Ovary (tissue), 9 donors: ENCODE data around the gene PAK4. TPM values are rescaled to one million over a fixed set of nuclear protein-coding genes. Genes with fewer than 3 reads are reported as not detected.
A peak's percentile ranks its signal among the peaks of the same experiment; 100 is the strongest.

Experiments
- DNase-seq, 5 donors: peaks; one replicate each; pipeline ENCODE4 v3.0.0-alpha.2; 2019 to 2020
- H3K27ac ChIP-seq, 2 donors: fragments of 200-600 bp; one replicate each; pipeline versions ENCODE4 v1.5.1 to v1.8.0; 2019 to 2022
- H3K27me3 ChIP-seq: fragments of 200-600 bp; one replicate; pipeline ENCODE4 v1.8.0; 2022
- H3K36me3 ChIP-seq: fragments of 200-600 bp; sonication (generic); one replicate; pipeline ENCODE4 v1.5.1; 2019
- H3K4me1 ChIP-seq: one replicate; pipeline ENCODE4 v1.8.1; 2013; ENCODE audit warnings: mild to moderate bottlenecking, moderate library complexity; ENCODE audit not compliant: insufficient read depth
- H3K4me3 ChIP-seq: fragments of 200-600 bp; sonication (generic); one replicate; pipeline ENCODE4 v1.5.1; 2017
- H3K9me3 ChIP-seq, 2 donors: fragments of 200-600 bp in 1 of 2; sonication (generic) in 1 of 2; one replicate each; pipeline versions ENCODE4 v1.5.1 to v1.8.1; 2013 to 2019; ENCODE audit warnings: mild to moderate bottlenecking in 1 of 2, moderate library complexity in 1 of 2
- CTCF ChIP-seq, 3 donors: fragments of 450-650 bp in 2 of 3; fragments of 200-600 bp in 1 of 3; IDR thresholded peaks; one replicate each; pipeline versions ENCODE4 v1.5.1 to v1.8.0; 2016 to 2022; ENCODE audit warnings: antibody characterized with exemption in 3 of 3, mild to moderate bottlenecking in 1 of 3
- EP300 ChIP-seq: sonication (generic); formaldehyde crosslinking; IDR thresholded peaks from one replicate; pipeline ENCODE4 v1.6.1; 2017; ENCODE audit warnings: antibody characterized with exemption
- POLR2A ChIP-seq: fragments of 450-650 bp; IDR thresholded peaks from one replicate; pipeline ENCODE4 v1.6.1; 2017; ENCODE audit warnings: antibody characterized with exemption, mild to moderate bottlenecking, moderate library complexity
- WGBS, 3 donors: extraction: QIAGEN DNeasy Blood & Tissue Kit in 1 of 3; methylation state at CpG; one replicate each; pipeline versions ENCODE4 v1.1.5 to v1.1.7; 2013 to 2017; 5-methylcytosine and 5-hydroxymethylcytosine counted together
- intact Hi-C, 4 donors: fragments of 100-400 bp; cut with DNase I; formaldehyde crosslinking; loops; one replicate each; pipeline versions ENCODE4 v1.11.0 to v1.15.1; 2022 to 2023
- polyA plus RNA-seq, 2 donors: library from polyadenylated mRNA; stranded (reverse); fragments of 200-250 nt in 1 of 2; fragments of 350-450 nt in 1 of 2; fragmentation: Illumina TruSeq in 1 of 2; extraction: RNeasy Lipid Tissue Mini Kit (QIAGEN cat#74804) in 1 of 2; gene quantifications; one replicate each; pipeline ENCODE4 v1.2.3, GENCODE V29; 2013 to 2014
- total RNA-seq, 7 donors: library from RNA; depleted of rRNA in 2 of 7; stranded (reverse); fragments of >200 nt in 2 of 7; fragmentation: NEBNext Ultra II Directional in 3 of 7; extraction: Animal tissue kit (Norgen Biotek cat#: 25700) in 3 of 7; gene quantifications; one replicate each; pipeline versions ENCODE4 v1.1.0 to v1.2.4, GENCODE V29; 2016 to 2023
- donor health status: DM: no; HTN: no; CAD: no; lungs with moderate emphysema.
- donor health status: DM: no; HTN: no; CAD: no.
- donor health status: Bipolar disorder and iron deficiency.
- donor health status: DM: yes; HTN: yes; CAD: no.
- donor health status: DM: no; HTN: no; CAD: no.
- donor health status: DM: yes; HTN: yes; CAD: no.

Gene PAK4
- total and polyA plus RNA-seq, 9 donors: 10.4 to 62.2 (median 35.4) TPM

- DNase-seq: no peak
- Histone ChIP-seq H3K4me3 (no peak overlapping the region), H3K4me1 (peaks cover 2% of the 10 kb centered on the region), H3K9me3 (no peaks in the 10 kb centered on the region), H3K36me3 (no peaks in the 10 kb centered on the region), H3K27ac (no peak overlapping the region), H3K27me3 (no peaks in the 10 kb centered on the region)
- intact Hi-C loops: no loop called here
- TF ChIP-seq CTCF (IDR thresholded peaks at IDR 0.05): no peak
- no peak for TF ChIP-seq EP300
- TF ChIP-seq POLR2A: no peak
- WGBS, 3 donors: 73 to 77% (median 73%) methylated on average over 27 of the region's 27 CpGs
These were observed 46.2 kb downstream of the PAK4 start for GRCh38 chr19:39171479-39172465.

- 88 to 93% (median 92%) methylated on average over 38 to 45 of the region's 45 CpGs for WGBS, 3 donors
- Histone ChIP-seq H3K4me3 (no peak overlapping the region), H3K27ac (no peak overlapping the region), H3K27me3 (no peaks in the 10 kb centered on the region), H3K4me1 (no peaks in the 10 kb centered on the region), H3K36me3 (no peaks in the 10 kb centered on the region), H3K9me3 (no peaks in the 10 kb centered on the region)
- DNase-seq: peak in 2 of 5 donors; percentile 29 to 31
- intact Hi-C loops: no loop called here
- no peak for TF ChIP-seq CTCF (IDR thresholded peaks at IDR 0.05)
- TF ChIP-seq EP300: no peak
- TF ChIP-seq POLR2A: no peak
These were observed 47.3 kb downstream of the PAK4 start for GRCh38 chr19:39172700-39173501.

GRCh38 chr19:39173502-39173991, 48.0 kb downstream of the PAK4 start:
- Histone ChIP-seq H3K4me1 (no peaks in the 10 kb centered on the region), H3K27me3 (no peaks in the 10 kb centered on the region), H3K9me3 (no peaks in the 10 kb centered on the region), H3K27ac (no peak overlapping the region), H3K36me3 (no peaks in the 10 kb centered on the region), H3K4me3 (no peak overlapping the region)
- DNase-seq: no peak
- TF ChIP-seq POLR2A (no peak), EP300 (no peak), CTCF (IDR thresholded peaks at IDR 0.05) (no peak)
- intact Hi-C loops: no loop called here
- 91% methylated on average over 25 of the region's 25 CpGs for WGBS, 3 donors

GRCh38 chr19:39174142-39174541, 48.6 kb downstream of the PAK4 start:
- H3K27me3 ChIP-seq: no peaks in the 10 kb centered on the region
- no peaks in the 10 kb centered on the region for H3K36me3 ChIP-seq
- no peak for TF ChIP-seq CTCF (IDR thresholded peaks at IDR 0.05)
- no peak for TF ChIP-seq EP300
- no peak for TF ChIP-seq POLR2A
- intact Hi-C loops: no loop called here
- H3K27ac ChIP-seq: no peak overlapping the region
- no peaks in the 10 kb centered on the region for H3K4me1 ChIP-seq
- WGBS, 3 donors: 77 to 88% (median 79%) methylated on average over 16 of the region's 16 CpGs
- DNase-seq: peak in 2 of 5 donors; percentile 19 to 30
- H3K4me3 ChIP-seq: no peak overlapping the region
- H3K9me3 ChIP-seq: no peaks in the 10 kb centered on the region
